Measurements from ENCODE around the gene VASH2. TPM values are rescaled to one million over a fixed set of nuclear protein-coding genes. Genes with fewer than 3 reads are reported as not detected.

VASH2 gene
- polyA plus RNA-seq, 1 donor from 2014 or later = 65.2 TPM

GRCh38 chr1:212980123-212980785 is 29.9 kb downstream of the VASH2 start:
- no peaks in the 10 kb centered on the region for H4K20me1 ChIP-seq (ENCODE audit: insufficient read depth)
- no peaks in the 10 kb centered on the region for H3K79me2 ChIP-seq (replicated peaks; ENCODE audit: insufficient read depth, low read length)
- H3F3A ChIP-seq (ENCODE audit: insufficient read depth, low read length, poor library complexity, severe bottlenecking) = no peaks in the 10 kb centered on the region
- no peak overlapping the region for H3K27ac ChIP-seq (ENCODE audit: low read length)
- H3K9ac ChIP-seq (ENCODE audit: low read length) = no peak overlapping the region
- H3K4me3 ChIP-seq (ENCODE audit: low read length) = no peak overlapping the region
- H3K9me3 ChIP-seq (ENCODE audit: low read length) = no peaks in the 10 kb centered on the region
- no peak overlapping the region for H3K4me2 ChIP-seq (ENCODE audit: low read length)
- peaks cover 8% of the 10 kb centered on the region for H3K36me3 ChIP-seq (ENCODE audit: insufficient read depth, low read length)
- no peaks in the 10 kb centered on the region for H3K27me3 ChIP-seq (ENCODE audit: insufficient read depth, low read depth, low read length)
- H2AFZ ChIP-seq (ENCODE audit: low read depth, low read length) = no peak overlapping the region
- TF ChIP-seq CTCF (IDR thresholded peaks at IDR 0.05; ENCODE audit: poor library complexity, severe bottlenecking) (no peak), RAD21 (conservative IDR thresholded peaks at IDR 0.05) (no peak), REST (IDR thresholded peaks at IDR 0.05; ENCODE audit: borderline replicate concordance) (no peak), POLR2AphosphoS5 (IDR thresholded peaks at IDR 0.05) (no peak), MXI1 (conservative IDR thresholded peaks at IDR 0.05; ENCODE audit: poor library complexity, severe bottlenecking) (no peak), EZH2 (IDR thresholded peaks at IDR 0.05; ENCODE audit: borderline replicate concordance, insufficient read depth, low read length, poor library complexity, severe bottlenecking) (no peak), EP300 (conservative IDR thresholded peaks at IDR 0.05; ENCODE audit: poor library complexity, severe bottlenecking) (no peak), SMC3 (conservative IDR thresholded peaks at IDR 0.05; ENCODE audit: poor library complexity) (no peak), TAF1 (IDR thresholded peaks at IDR 0.05; ENCODE audit: low read depth) (no peak)
- H3K9me2 ChIP-seq (ENCODE audit: insufficient read depth, low read length) = no peaks in the 10 kb centered on the region

- Histone ChIP-seq H3K4me2 (ENCODE audit: low read length) (no peak overlapping the region), H3K27me3 (ENCODE audit: insufficient read depth, low read depth, low read length) (no peaks in the 10 kb centered on the region), H3K9me3 (ENCODE audit: low read length) (no peaks in the 10 kb centered on the region), H3K79me2 (replicated peaks; ENCODE audit: insufficient read depth, low read length) (no peaks in the 10 kb centered on the region), H3F3A (ENCODE audit: insufficient read depth, low read length, poor library complexity, severe bottlenecking) (no peaks in the 10 kb centered on the region), H2AFZ (ENCODE audit: low read depth, low read length) (no peak overlapping the region), H3K9ac (ENCODE audit: low read length) (no peak overlapping the region), H3K4me3 (ENCODE audit: low read length) (no peak overlapping the region), H3K27ac (ENCODE audit: low read length) (no peak overlapping the region), H3K9me2 (ENCODE audit: insufficient read depth, low read length) (no peaks in the 10 kb centered on the region), H4K20me1 (ENCODE audit: insufficient read depth) (no peaks in the 10 kb centered on the region), H3K36me3 (ENCODE audit: insufficient read depth, low read length) (peaks cover 8% of the 10 kb centered on the region)
- no peak for TF ChIP-seq EZH2 (IDR thresholded peaks at IDR 0.05; ENCODE audit: borderline replicate concordance, insufficient read depth, low read length, poor library complexity, severe bottlenecking)
- TF ChIP-seq RAD21 (conservative IDR thresholded peaks at IDR 0.05) = no peak
- TF ChIP-seq SMC3 (conservative IDR thresholded peaks at IDR 0.05; ENCODE audit: poor library complexity) = no peak
- TF ChIP-seq CTCF (IDR thresholded peaks at IDR 0.05; ENCODE audit: poor library complexity, severe bottlenecking) = no peak
- TF ChIP-seq TAF1 (IDR thresholded peaks at IDR 0.05; ENCODE audit: low read depth) = no peak
- TF ChIP-seq EP300 (conservative IDR thresholded peaks at IDR 0.05; ENCODE audit: poor library complexity, severe bottlenecking) = no peak
- TF ChIP-seq MXI1 (conservative IDR thresholded peaks at IDR 0.05; ENCODE audit: poor library complexity, severe bottlenecking) = no peak
- no peak for TF ChIP-seq POLR2AphosphoS5 (IDR thresholded peaks at IDR 0.05)
- no peak for TF ChIP-seq REST (IDR thresholded peaks at IDR 0.05; ENCODE audit: borderline replicate concordance)
Observed at GRCh38 chr1:212981025-212981495, 30.7 kb downstream of the VASH2 start.
